H9 (cell line): ENCODE measurements around the gene OR13C3. TPM values are rescaled to one million over a fixed set of nuclear protein-coding genes. Genes with fewer than 3 reads are reported as not detected.

Source experiments
- DNase-seq: peaks from one replicate; pipeline ENCODE4 v3.0.0-alpha.2; 2017
- H2AFZ ChIP-seq: one replicate; pipeline ENCODE4 v1.6.1; 2013; ENCODE audit warnings: mild to moderate bottlenecking, low read length, control low read depth, moderate library complexity
- H2AK5ac ChIP-seq: 2 replicates; pipeline ENCODE4 v1.6.1; 2013; ENCODE audit warnings: low read length, control low read depth, mixed read lengths; ENCODE audit not compliant: insufficient read length
- H2BK120ac ChIP-seq: one replicate; pipeline ENCODE4 v1.6.1; 2013; ENCODE audit warnings: low read depth, mild to moderate bottlenecking, low read length, control low read depth, inconsistent platforms; ENCODE audit not compliant: poor library complexity, severe bottlenecking
- H2BK12ac ChIP-seq: 2 replicates; pipeline ENCODE4 v1.6.1; 2013; ENCODE audit warnings: low read length, control low read depth, mixed read lengths, low read depth; ENCODE audit not compliant: insufficient read length
- H2BK15ac ChIP-seq: 2 replicates; pipeline ENCODE4 v1.6.1; 2013; ENCODE audit warnings: low read depth, low read length, control low read depth
- H2BK20ac ChIP-seq: one replicate; pipeline ENCODE4 v1.6.1; 2013; ENCODE audit warnings: low read depth, mild to moderate bottlenecking, low read length, control low read depth, inconsistent platforms; ENCODE audit not compliant: poor library complexity, severe bottlenecking
- H2BK5ac ChIP-seq: 2 replicates; pipeline ENCODE4 v1.6.1; 2013; ENCODE audit warnings: low read length, control low read depth, mixed read lengths; ENCODE audit not compliant: insufficient read length
- H3K14ac ChIP-seq: 2 replicates; pipeline ENCODE4 v1.6.1; 2013; ENCODE audit warnings: low read length, control low read depth; ENCODE audit not compliant: insufficient read depth
- H3K18ac ChIP-seq: 2 replicates; pipeline ENCODE4 v1.6.1; 2013; ENCODE audit warnings: low read depth, mild to moderate bottlenecking, mixed read lengths, low read length, control low read depth; ENCODE audit not compliant: insufficient read length
- H3K23ac ChIP-seq: 2 replicates; pipeline ENCODE4 v1.6.1; 2013; ENCODE audit warnings: low read length, control low read depth, mixed read lengths, low read depth; ENCODE audit not compliant: insufficient read length
- H3K23me2 ChIP-seq: 2 replicates; pipeline ENCODE4 v1.6.1; 2013; ENCODE audit warnings: low read depth, mild to moderate bottlenecking, mixed read lengths, low read length, control low read depth; ENCODE audit not compliant: insufficient read length, poor library complexity, severe bottlenecking
- H3K27ac ChIP-seq: 2 replicates; pipeline ENCODE4 v1.5.1; 2013; ENCODE audit warnings: low read length, control low read depth, mixed read lengths, low read depth; ENCODE audit not compliant: insufficient read length
- H3K27me3 ChIP-seq: 2 replicates; pipeline ENCODE4 v1.6.1; 2013; ENCODE audit warnings: low read length, control low read depth, inconsistent platforms; ENCODE audit not compliant: insufficient read depth
- H3K4ac ChIP-seq: 2 replicates; pipeline ENCODE4 v1.6.1; 2013; ENCODE audit warnings: low read depth, mild to moderate bottlenecking, control low read depth, inconsistent platforms, low read length, moderate library complexity
- H3K4me1 ChIP-seq: 2 replicates; pipeline ENCODE4 v1.6.1; 2013; ENCODE audit warnings: low read length, control low read depth, inconsistent platforms; ENCODE audit not compliant: insufficient read depth
- H3K4me2 ChIP-seq: 2 replicates; pipeline ENCODE4 v1.6.1; 2013; ENCODE audit warnings: low read length, control low read depth, mixed read lengths; ENCODE audit not compliant: insufficient read length, insufficient read depth
- H3K56ac ChIP-seq: 2 replicates; pipeline ENCODE4 v1.6.1; 2013; ENCODE audit warnings: low read depth, mild to moderate bottlenecking, mixed read lengths, low read length, control low read depth; ENCODE audit not compliant: insufficient read length
- H3K79me1 ChIP-seq: 2 replicates; pipeline ENCODE4 v1.6.1; 2013; ENCODE audit warnings: low read depth, mild to moderate bottlenecking, moderate library complexity, low read length, control low read depth, inconsistent platforms; ENCODE audit not compliant: insufficient read depth, poor library complexity, severe bottlenecking
- H3K79me2 ChIP-seq: 2 replicates; pipeline ENCODE4 v1.6.1; 2013; ENCODE audit warnings: low read length, control low read depth, inconsistent platforms; ENCODE audit not compliant: insufficient read depth
- H3K9ac ChIP-seq: 2 replicates; pipeline ENCODE4 v1.6.1; 2013; ENCODE audit warnings: low read length, control low read depth, mixed read lengths; ENCODE audit not compliant: insufficient read length; ENCODE audit errors: extremely low read depth
- H3K9me3 ChIP-seq: one replicate; pipeline ENCODE4 v1.6.1; 2013; ENCODE audit warnings: low read depth, low read length, inconsistent platforms; ENCODE audit not compliant: control insufficient read depth
- H3T11ph ChIP-seq: one replicate; pipeline ENCODE4 v1.6.1; 2013; ENCODE audit warnings: mild to moderate bottlenecking, low read length, control low read depth, inconsistent platforms
- H4K20me1 ChIP-seq: one replicate; pipeline ENCODE4 v1.6.1; 2013; ENCODE audit not compliant: control insufficient read depth, insufficient read length, insufficient read depth
- H4K5ac ChIP-seq: 2 replicates; pipeline ENCODE4 v1.6.1; 2013; ENCODE audit warnings: low read depth, mild to moderate bottlenecking, mixed read lengths, low read length, control low read depth; ENCODE audit not compliant: insufficient read length
- H4K8ac ChIP-seq: replicated peaks from 2 replicates; pipeline ENCODE4 v1.6.1; 2013; ENCODE audit warnings: low read length, control low read depth, mixed read lengths, low read depth; ENCODE audit not compliant: insufficient read length
- H4K91ac ChIP-seq: 2 replicates; pipeline ENCODE4 v1.6.1; 2013; ENCODE audit warnings: low read depth, mild to moderate bottlenecking, moderate library complexity, mixed read lengths, low read length, control low read depth; ENCODE audit not compliant: insufficient read length
- H3K27ac Mint-ChIP-seq, 3 experiments: 2 replicates in 2 of 3; 3 replicates in 1 of 3; pipeline ENCODE4 v1.8.0; 2020 to 2021; ENCODE audit warnings: mixed read lengths in 3 of 3, mild to moderate bottlenecking in 1 of 3, moderate library complexity in 1 of 3
- H3K27me3 Mint-ChIP-seq: 2 replicates; pipeline ENCODE4 v1.8.0; 2021; ENCODE audit warnings: low read depth, mild to moderate bottlenecking, moderate library complexity, mixed read lengths
- H3K36me3 Mint-ChIP-seq, 3 experiments: 2 replicates in 2 of 3; 3 replicates in 1 of 3; pipeline ENCODE4 v1.8.0; 2020 to 2021; ENCODE audit warnings: low read depth in 3 of 3, mixed read lengths in 3 of 3; ENCODE audit not compliant: insufficient read depth in 1 of 3
- H3K4me1 Mint-ChIP-seq, 2 experiments: 2 replicates each; pipeline ENCODE4 v1.8.0; 2020; ENCODE audit warnings: mixed read lengths in 2 of 2
- H3K4me3 Mint-ChIP-seq, 2 experiments: 2 replicates in 1 of 2; 3 replicates in 1 of 2; pipeline ENCODE4 v1.8.0; 2020 to 2021; ENCODE audit warnings: mild to moderate bottlenecking in 2 of 2, mixed read lengths in 2 of 2, moderate library complexity in 1 of 2
- H3K9me3 Mint-ChIP-seq, 2 experiments: 2 replicates in 1 of 2; 3 replicates in 1 of 2; pipeline ENCODE4 v1.8.0; 2020; ENCODE audit warnings: mild to moderate bottlenecking in 2 of 2, mixed read lengths in 2 of 2, moderate library complexity in 1 of 2
- WGBS: extraction: QIAGEN DNeasy Blood & Tissue Kit; methylation state at CpG from one replicate; pipeline ENCODE4 v1.1.7; 2013; ENCODE audit warnings: missing lambda C conversion rate, low lambda C conversion rate, mixed read lengths; ENCODE audit not compliant: insufficient read length; ENCODE audit errors: extremely low coverage; 5-methylcytosine and 5-hydroxymethylcytosine counted together
- total RNA-seq: library from RNA; stranded (reverse); gene quantifications from 2 replicates; pipeline ENCODE4 v1.2.1, GENCODE V29; 2021
- TF ChIP-seq, protein P1 (sequence below): fragments of 200-600 bp; sonication (generic); conservative IDR thresholded peaks from 3 replicates; pipeline ENCODE4 v1.8.0; 2021; ENCODE audit warnings: antibody characterized with exemption, mild to moderate bottlenecking

Gene OR13C3
- total RNA-seq, 1 experiment from 2014 or later, result not detected

DNA sequence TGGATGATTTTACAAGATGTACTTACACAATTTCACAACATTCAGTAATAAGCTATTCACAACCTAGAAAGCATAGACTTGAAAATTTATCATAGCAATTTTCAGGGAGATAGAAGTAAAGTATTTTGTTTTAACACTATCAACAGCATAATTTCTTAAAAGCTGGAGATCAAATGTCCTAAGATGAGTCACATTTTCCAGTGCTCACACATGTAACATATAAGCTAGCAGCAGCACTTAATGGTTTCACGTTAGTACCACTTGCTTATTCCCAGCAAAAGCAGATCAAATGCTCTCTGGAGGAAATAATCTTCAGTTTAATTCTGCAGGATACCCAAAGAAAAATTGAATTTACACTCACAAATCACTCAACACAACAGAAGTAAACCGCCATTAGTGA, 38.8 kb upstream of the OR13C3 start:
- no peak overlapping the region for H3K56ac ChIP-seq
- no peak overlapping the region for H3K27ac Mint-ChIP-seq
- no peaks in the 10 kb centered on the region for H3K79me1 ChIP-seq
- H3K4me2 ChIP-seq, result no peak overlapping the region
- H3K4me1 ChIP-seq, result no peaks in the 10 kb centered on the region
- H4K91ac ChIP-seq, result no peak overlapping the region
- H3K18ac ChIP-seq, result no peak overlapping the region
- no peaks in the 10 kb centered on the region for H3K23me2 ChIP-seq
- no peaks in the 10 kb centered on the region for H3K9me3 ChIP-seq
- H2BK5ac ChIP-seq, result no peak overlapping the region
- H2BK12ac ChIP-seq, result no peak overlapping the region
- no peaks in the 10 kb centered on the region for H3K4me1 Mint-ChIP-seq
- H3K27ac ChIP-seq, result no peak overlapping the region
- H3K27me3 Mint-ChIP-seq, result no peaks in the 10 kb centered on the region
- H3K9ac ChIP-seq, result no peak overlapping the region
- H2BK120ac ChIP-seq, result no peak overlapping the region
- H3K36me3 Mint-ChIP-seq, result no peaks in the 10 kb centered on the region; a peak in 1 of 7 replicates
- H2AK5ac ChIP-seq, result no peak overlapping the region
- no peaks in the 10 kb centered on the region for H3K79me2 ChIP-seq
- H3K4me3 Mint-ChIP-seq, result no peak overlapping the region
- no peak overlapping the region for H3K23ac ChIP-seq
- no peak overlapping the region for H3K4ac ChIP-seq
- H3K14ac ChIP-seq, result no peak overlapping the region
- no peak overlapping the region for H4K8ac ChIP-seq
- no peaks in the 10 kb centered on the region for H3K27me3 ChIP-seq
- H2BK20ac ChIP-seq, result no peak overlapping the region
- no peak overlapping the region for H3T11ph ChIP-seq
- H2AFZ ChIP-seq, result no peak overlapping the region
- no peak for DNase-seq
- TF ChIP-seq, protein P1, sequence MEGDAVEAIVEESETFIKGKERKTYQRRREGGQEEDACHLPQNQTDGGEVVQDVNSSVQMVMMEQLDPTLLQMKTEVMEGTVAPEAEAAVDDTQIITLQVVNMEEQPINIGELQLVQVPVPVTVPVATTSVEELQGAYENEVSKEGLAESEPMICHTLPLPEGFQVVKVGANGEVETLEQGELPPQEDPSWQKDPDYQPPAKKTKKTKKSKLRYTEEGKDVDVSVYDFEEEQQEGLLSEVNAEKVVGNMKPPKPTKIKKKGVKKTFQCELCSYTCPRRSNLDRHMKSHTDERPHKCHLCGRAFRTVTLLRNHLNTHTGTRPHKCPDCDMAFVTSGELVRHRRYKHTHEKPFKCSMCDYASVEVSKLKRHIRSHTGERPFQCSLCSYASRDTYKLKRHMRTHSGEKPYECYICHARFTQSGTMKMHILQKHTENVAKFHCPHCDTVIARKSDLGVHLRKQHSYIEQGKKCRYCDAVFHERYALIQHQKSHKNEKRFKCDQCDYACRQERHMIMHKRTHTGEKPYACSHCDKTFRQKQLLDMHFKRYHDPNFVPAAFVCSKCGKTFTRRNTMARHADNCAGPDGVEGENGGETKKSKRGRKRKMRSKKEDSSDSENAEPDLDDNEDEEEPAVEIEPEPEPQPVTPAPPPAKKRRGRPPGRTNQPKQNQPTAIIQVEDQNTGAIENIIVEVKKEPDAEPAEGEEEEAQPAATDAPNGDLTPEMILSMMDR, result no peak
- no peak overlapping the region for H2BK15ac ChIP-seq
- WGBS, result no CpG with 5 or more reads among the region's 2 CpGs
- peaks cover 9 to 15% of the 10 kb centered on the region in 2 experiments; a peak in 3 of 5 replicates for H3K9me3 Mint-ChIP-seq
- H4K20me1 ChIP-seq, result no peaks in the 10 kb centered on the region
- no peak overlapping the region for H4K5ac ChIP-seq
